Panc1 (cell line): ENCODE results near the gene WT1. TPM values are rescaled to one million over a fixed set of nuclear protein-coding genes. Genes with fewer than 3 reads are reported as not detected.
A peak's percentile ranks its signal among the peaks of the same experiment; 100 is the strongest.

Experiments used
- ATAC-seq: fragments of 200-7000 bp; cut with Tn5 transposase; 2 replicates; pipeline ENCODE4 v1.9.1; 2020; ENCODE audit warnings: mild to moderate bottlenecking, moderate library complexity
- BruUV-seq: library from RNA; stranded (reverse); fragments of 400-500 nt; replicated peaks from 2 replicates; lab custom pipeline; 2021; lab: Mats Ljungman, UMichigan
- CTCF ChIA-PET: fragments of 300-600 bp; sonication (Branson Sonifier 250); formaldehyde crosslinking; loops from one replicate; lab custom pipeline; 2022; ENCODE audit warnings: antibody characterized with exemption; lab: Charles Lee
- POLR2A ChIA-PET: fragments of 300-600 bp; sonication (Branson Sonifier 250); formaldehyde crosslinking; loops from one replicate; lab custom pipeline; 2022; ENCODE audit warnings: antibody characterized with exemption; lab: Charles Lee
- DNase-seq: peaks from one replicate; pipeline ENCODE4 v3.0.0-alpha.2; 2010; ENCODE audit warnings: low read depth, low spot score
- H3K27ac ChIP-seq: 2 replicates; pipeline ENCODE4 v1.5.1; 2011; ENCODE audit warnings: mild to moderate bottlenecking, low read length, inconsistent platforms
- H3K27me3 ChIP-seq: fragments of 200-500 bp; sonication (Bioruptor generic); 2 replicates; pipeline ENCODE4 v1.6.0; 2014; ENCODE audit warnings: low read length, inconsistent platforms; ENCODE audit not compliant: control insufficient read depth, insufficient read depth
- H3K36me3 ChIP-seq: fragments of 200-500 bp; sonication (Bioruptor generic); 2 replicates; pipeline ENCODE4 v1.5.1; 2014; ENCODE audit warnings: inconsistent platforms, mild to moderate bottlenecking, low read length, moderate library complexity; ENCODE audit not compliant: control insufficient read depth, insufficient read depth
- H3K4me1 ChIP-seq: 2 replicates; pipeline ENCODE4 v1.5.1; 2011; ENCODE audit warnings: inconsistent platforms, mild to moderate bottlenecking, low read length, moderate library complexity; ENCODE audit not compliant: control insufficient read depth, insufficient read depth
- H3K4me3 ChIP-seq, 2 experiments: 2 replicates each; pipeline ENCODE4 v1.5.1; 2011 to 2012; ENCODE audit warnings: low read depth in 2 of 2, low read length in 2 of 2, mild to moderate bottlenecking in 2 of 2, inconsistent platforms in 1 of 2, moderate library complexity in 1 of 2
- H3K9me3 ChIP-seq: fragments of 200-500 bp; sonication (Bioruptor generic); 2 replicates; pipeline ENCODE4 v1.5.1; 2014; ENCODE audit warnings: low read depth, mild to moderate bottlenecking, inconsistent platforms, low read length, moderate library complexity; ENCODE audit not compliant: control insufficient read depth, insufficient read depth
- CTCF ChIP-seq: fragments of 450-650 bp; IDR thresholded peaks from 2 replicates; pipeline ENCODE4 v1.5.1; 2017; ENCODE audit warnings: mild to moderate bottlenecking
- POLR2AphosphoS5 ChIP-seq: IDR thresholded peaks from 2 replicates; pipeline ENCODE4 v1.6.1; 2012; ENCODE audit warnings: mild to moderate bottlenecking, low read depth, low read length, moderate library complexity
- REST ChIP-seq, 2 experiments: IDR thresholded peaks; 2 replicates each; pipeline ENCODE4 v1.6.1; 2011 to 2012; ENCODE audit warnings: low read depth in 2 of 2, control low read depth in 1 of 2, low read length in 1 of 2, mild to moderate bottlenecking in 1 of 2, moderate library complexity in 1 of 2; ENCODE audit not compliant: insufficient read depth in 1 of 2
- SIN3A ChIP-seq: IDR thresholded peaks from 2 replicates; pipeline ENCODE4 v1.6.1; 2012; ENCODE audit warnings: low read depth, mild to moderate bottlenecking, low read length, moderate library complexity, borderline replicate concordance; ENCODE audit not compliant: insufficient read depth
- TCF7L2 ChIP-seq: IDR thresholded peaks from 2 replicates; pipeline ENCODE4 v1.6.1; 2011; ENCODE audit warnings: mild to moderate bottlenecking, low read depth, low read length, inconsistent platforms
- in situ Hi-C: cut with HindIII; loops from 2 replicates; pipeline ENCODE4 v1.10.0; 2016; ENCODE audit warnings: low sequenced_read_pairs, low pct_unique_long_range_greater_than_20kb
- intact Hi-C: fragments of 100-400 bp; cut with micrococcal nuclease; formaldehyde crosslinking; loops from one replicate; pipeline ENCODE4 v1.10.0; 2022; ENCODE audit not compliant: unreplicated experiment
- total RNA-seq: library from RNA; stranded (reverse); gene quantifications from one replicate; pipeline ENCODE4 v1.2.1, GENCODE V29; 2021; ENCODE audit not compliant: unreplicated experiment

WT1 gene
- total RNA-seq, 1 experiment from 2014 or later: 15.9 TPM

- Histone ChIP-seq H3K4me1 (no peaks in the 10 kb centered on the region; the same call in 1 of the 2 replicates), H3K9me3 (no peaks in the 10 kb centered on the region), H3K36me3 (no peaks in the 10 kb centered on the region), H3K27ac (no peak overlapping the region), H3K27me3 (no peaks in the 10 kb centered on the region), H3K4me3 (no peak overlapping the region)
- in situ Hi-C loops: no loop called here
- TF ChIP-seq SIN3A (no peak), TCF7L2 (no peak), CTCF (no peak), REST (IDR thresholded peaks at IDR 0.05; ENCODE audit: insufficient read depth in 1 of 2, low read depth in 2 of 2, low read length in 1 of 2) (no peak)
- ATAC-seq (no peak), DNase-seq (no peak)
- ChIA-PET CTCF (no interaction called here), POLR2A (interaction anchor here (0.6 kb wide), 1 partner anchor 27 kb away, joined by 6 read pairs; no protein-coding TSS in a partner anchor)
- intact Hi-C loops: no loop called here
- no TSS peak for BruUV-seq
Measured at GRCh38 chr11:32439501-32440210, 4.3 kb upstream of the WT1 start.

GRCh38 chr11:32438866-32439489, 3.6 kb upstream of the WT1 start:
- ATAC-seq: no peak
- intact Hi-C loops (no loop called here), in situ Hi-C loops (no loop called here)
- no peak for DNase-seq
- CTCF ChIA-PET: no interaction called here
- H3K4me1 ChIP-seq: no peaks in the 10 kb centered on the region; the same call in 1 of the 2 replicates
- no peaks in the 10 kb centered on the region for H3K9me3 ChIP-seq
- H3K36me3 ChIP-seq: no peaks in the 10 kb centered on the region
- POLR2A ChIA-PET: interaction anchor here (0.6 kb wide), 1 partner anchor 27 kb away, joined by 6 read pairs; no protein-coding TSS in a partner anchor
- BruUV-seq: no TSS peak
- H3K27me3 ChIP-seq: no peaks in the 10 kb centered on the region
- no peak for TF ChIP-seq SIN3A
- no peak for TF ChIP-seq POLR2AphosphoS5
- no peak for TF ChIP-seq REST (IDR thresholded peaks at IDR 0.05; ENCODE audit: insufficient read depth in 1 of 2, low read depth in 2 of 2, low read length in 1 of 2)
- TF ChIP-seq CTCF: no peak
- TF ChIP-seq TCF7L2: no peak
- H3K4me3 ChIP-seq: peak overlapping the region; percentile 12 to 16; a peak in 2 of 4 replicates
- H3K27ac ChIP-seq: no peak overlapping the region
